ENCODE results near the gene MRGPRX2.

MRGPRX2 gene

DNA sequence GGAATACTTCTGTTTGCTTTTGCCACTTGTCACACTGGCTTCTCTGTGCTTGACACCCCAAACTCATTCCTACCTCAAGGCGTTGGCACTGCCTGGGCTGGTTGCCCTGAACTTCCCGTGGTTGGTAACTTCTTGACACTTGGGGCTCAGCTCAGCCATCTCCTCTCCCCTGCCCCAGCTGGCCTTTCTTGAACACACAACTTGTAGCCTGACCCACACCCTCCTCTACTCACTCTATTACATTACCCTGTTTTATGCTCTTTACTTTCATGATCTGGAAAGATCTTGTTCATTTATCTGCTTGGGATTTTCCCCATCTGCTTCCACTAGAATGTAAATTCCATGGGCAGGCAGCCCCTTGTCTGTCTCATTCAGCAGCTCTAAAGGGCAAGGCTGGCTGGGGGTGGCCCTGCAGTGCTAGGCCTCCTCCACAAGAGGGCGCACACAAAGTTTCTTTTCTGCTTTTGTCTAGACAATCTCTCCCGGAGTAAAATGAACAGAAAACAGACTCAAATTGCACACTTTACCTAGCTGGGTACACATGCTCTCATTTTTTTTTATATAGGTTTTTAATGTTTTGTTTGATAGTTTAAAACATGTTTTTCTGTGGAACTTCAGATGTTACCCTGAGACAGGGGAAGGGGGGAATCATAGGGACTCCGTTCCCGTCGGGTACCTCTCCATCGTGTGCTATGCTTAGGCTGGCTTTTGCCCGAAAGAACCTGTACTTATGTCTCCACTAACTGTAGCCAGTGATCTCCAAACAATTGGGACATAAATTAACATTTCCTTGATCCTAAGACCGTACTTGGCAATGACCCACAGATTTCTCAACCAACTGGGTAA, 16.4 kb upstream of the MRGPRX2 start:
- DNase-seq (ENCODE audit: low read depth in 1 of 2, low spot score in 1 of 2) = peak; percentile 42 to 43

- DNase-seq (ENCODE audit: low read depth in 1 of 2, low spot score in 1 of 2) = no peak
Measured at GRCh38 chr11:19075636-19076035, 15.1 kb upstream of the MRGPRX2 start.

GRCh38 chr11:19073454-19074415, 13.2 kb upstream of the MRGPRX2 start:
- no peak for DNase-seq (ENCODE audit: low read depth in 1 of 2, low spot score in 1 of 2)

- DNase-seq (ENCODE audit: low read depth in 1 of 2, low spot score in 1 of 2) = no peak
Measured at GRCh38 chr11:19072464-19072863, 11.9 kb upstream of the MRGPRX2 start.

GRCh38 chr11:19071255-19071654, 10.7 kb upstream of the MRGPRX2 start:
- peak; percentile 16 to 40 for DNase-seq (ENCODE audit: low read depth in 1 of 2, low spot score in 1 of 2)

- no peak for DNase-seq (ENCODE audit: low read depth in 1 of 2, low spot score in 1 of 2)
Measured at GRCh38 chr11:19059833-19060232, 684 bp downstream of the MRGPRX2 start.

- DNase-seq (ENCODE audit: low read depth in 1 of 2, low spot score in 1 of 2) = no peak
Measured at GRCh38 chr11:19055905-19056304, 4.6 kb downstream of the MRGPRX2 start.

DNA sequence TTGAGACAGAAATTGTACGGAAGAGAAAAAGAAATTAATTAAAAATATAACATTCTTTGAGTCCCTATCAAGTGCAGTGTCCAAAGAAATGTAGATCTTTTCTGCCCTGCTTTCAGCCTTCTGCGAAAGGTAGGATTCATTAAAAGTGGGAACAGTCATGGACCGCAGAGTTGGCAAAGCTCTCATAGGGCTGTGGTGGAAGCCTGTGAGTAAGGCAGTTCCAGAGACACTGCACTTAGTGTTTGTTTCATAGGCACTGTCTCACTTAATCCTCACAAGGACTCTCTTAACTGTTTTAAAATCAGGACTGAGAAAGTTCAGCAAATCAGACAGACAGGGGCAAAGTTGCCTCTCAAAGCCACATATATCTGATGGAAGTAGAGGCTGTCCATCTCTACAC, 5.5 kb downstream of the MRGPRX2 start:
- DNase-seq (ENCODE audit: low read depth in 1 of 2, low spot score in 1 of 2) = no peak

GRCh38 chr11:19053909-19054308, 6.6 kb downstream of the MRGPRX2 start:
- no peak for DNase-seq (ENCODE audit: low read depth in 1 of 2, low spot score in 1 of 2)

- no peak for DNase-seq (ENCODE audit: low read depth in 1 of 2, low spot score in 1 of 2)
Measured at GRCh38 chr11:19050281-19050680, 10.2 kb downstream of the MRGPRX2 start.

DNA sequence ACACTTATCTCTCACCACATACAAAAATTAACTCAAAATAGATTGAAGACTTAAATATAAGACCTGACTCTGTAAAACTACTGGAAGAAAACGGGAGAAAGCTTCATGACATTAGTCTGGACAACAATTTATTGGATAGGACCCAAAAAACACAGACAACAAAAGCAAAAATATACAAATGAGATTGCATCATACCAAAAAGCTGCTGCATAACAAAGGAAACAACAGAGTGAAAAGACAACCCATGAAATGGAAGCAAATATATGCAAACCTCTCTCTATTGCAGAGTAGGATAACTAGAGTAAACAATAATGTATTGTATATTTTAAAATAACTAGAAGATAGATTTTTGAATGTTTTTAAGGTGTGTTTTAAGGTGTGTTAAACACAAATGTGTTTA, 11.2 kb downstream of the MRGPRX2 start:
- DNase-seq (ENCODE audit: low read depth in 1 of 2, low spot score in 1 of 2) = no peak

DNA sequence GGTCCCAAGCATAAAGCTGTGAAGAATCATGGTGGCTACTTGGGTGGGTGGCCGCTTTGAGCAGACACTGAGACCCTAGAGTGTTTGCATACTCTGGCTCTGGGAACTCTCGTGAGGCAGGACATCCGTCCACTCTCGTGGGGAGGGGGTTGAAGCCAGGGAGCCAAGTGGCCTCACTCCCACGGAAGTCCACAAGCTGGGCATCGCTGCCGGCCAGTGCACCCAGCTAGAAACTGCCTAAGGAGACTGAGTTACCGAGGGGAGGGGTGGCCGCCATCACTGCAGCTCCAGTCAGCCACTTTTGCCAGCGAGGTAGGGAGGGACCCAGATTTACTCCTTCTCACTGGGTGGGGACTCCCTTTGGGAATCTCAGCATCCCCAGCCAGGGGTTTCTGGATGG, 20.5 kb downstream of the MRGPRX2 start:
- no peak for DNase-seq (ENCODE audit: low read depth in 1 of 2, low spot score in 1 of 2)

GRCh38 chr11:19039409-19039808, 21.1 kb downstream of the MRGPRX2 start:
- no peak for DNase-seq (ENCODE audit: low read depth in 1 of 2, low spot score in 1 of 2)

DNA sequence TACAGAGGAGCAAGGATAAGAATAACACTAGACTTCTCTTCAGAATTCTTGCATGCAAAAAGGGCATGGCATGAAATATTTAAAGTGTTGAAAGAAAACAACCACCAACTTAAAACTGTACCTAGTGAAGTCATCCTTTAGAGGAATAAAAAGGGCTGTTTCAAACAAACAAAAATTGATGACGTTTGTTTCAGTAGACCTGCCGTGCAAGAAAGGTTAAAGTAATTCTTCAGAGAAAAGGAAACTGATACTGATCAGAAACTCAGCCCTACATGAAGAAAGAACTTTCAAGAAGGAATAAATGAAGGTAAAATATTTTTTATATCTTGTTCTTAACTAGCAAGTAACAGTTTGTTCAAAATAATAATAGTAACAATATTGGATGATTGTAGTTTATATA, 27.5 kb downstream of the MRGPRX2 start:
- no peak for DNase-seq (ENCODE audit: low read depth in 1 of 2, low spot score in 1 of 2)

- no peak for DNase-seq (ENCODE audit: low read depth in 1 of 2, low spot score in 1 of 2)
Measured at GRCh38 chr11:19027829-19028595, 32.5 kb downstream of the MRGPRX2 start.

- no peak for DNase-seq (ENCODE audit: low read depth in 1 of 2, low spot score in 1 of 2)
Measured at GRCh38 chr11:19026862-19027261, 33.7 kb downstream of the MRGPRX2 start.

DNA sequence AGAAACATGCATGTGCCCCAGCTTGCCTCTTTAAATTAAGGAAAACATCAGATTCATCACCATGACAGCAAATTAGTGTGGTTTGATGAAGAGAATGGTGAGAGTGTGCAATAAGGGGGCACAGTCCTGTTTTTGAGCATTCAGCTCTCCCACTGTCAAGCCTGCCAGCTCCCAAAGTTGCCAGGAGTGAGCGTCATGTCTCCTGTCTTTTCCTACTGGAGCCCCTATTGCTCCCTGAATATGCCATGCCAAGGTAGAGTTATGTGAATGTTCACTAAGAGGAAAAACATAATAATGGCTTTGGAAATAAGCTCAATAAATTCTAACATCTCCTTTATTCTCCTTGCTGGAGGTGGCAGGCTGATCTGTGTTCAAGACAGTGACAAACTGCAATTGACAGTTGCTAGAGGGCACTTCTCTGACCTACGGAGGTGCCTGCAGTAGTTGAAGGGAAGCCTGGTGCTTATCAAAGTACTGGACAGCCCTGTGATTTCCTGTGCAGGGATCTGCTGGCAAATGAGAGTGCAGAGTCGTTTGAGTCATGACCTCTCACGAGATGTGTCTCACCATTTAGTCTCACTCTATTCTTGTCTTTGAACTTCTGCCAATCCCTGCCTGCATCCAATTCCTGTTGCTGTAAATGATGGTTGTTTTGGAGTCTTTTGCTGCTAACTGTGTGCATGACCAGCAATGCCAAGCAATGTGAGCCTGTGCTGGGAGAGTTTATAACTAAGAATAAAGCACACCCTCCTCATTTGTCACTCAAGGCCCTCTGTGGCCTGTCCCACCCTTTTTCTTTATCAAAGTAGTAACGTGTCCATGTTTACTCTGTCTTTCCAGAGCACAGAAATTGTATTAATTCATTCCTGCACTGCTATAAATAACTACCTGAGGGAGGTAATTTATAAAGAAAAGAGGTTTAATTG, 34.8 kb downstream of the MRGPRX2 start:
- DNase-seq (ENCODE audit: low read depth in 1 of 2, low spot score in 1 of 2) = no peak

DNA sequence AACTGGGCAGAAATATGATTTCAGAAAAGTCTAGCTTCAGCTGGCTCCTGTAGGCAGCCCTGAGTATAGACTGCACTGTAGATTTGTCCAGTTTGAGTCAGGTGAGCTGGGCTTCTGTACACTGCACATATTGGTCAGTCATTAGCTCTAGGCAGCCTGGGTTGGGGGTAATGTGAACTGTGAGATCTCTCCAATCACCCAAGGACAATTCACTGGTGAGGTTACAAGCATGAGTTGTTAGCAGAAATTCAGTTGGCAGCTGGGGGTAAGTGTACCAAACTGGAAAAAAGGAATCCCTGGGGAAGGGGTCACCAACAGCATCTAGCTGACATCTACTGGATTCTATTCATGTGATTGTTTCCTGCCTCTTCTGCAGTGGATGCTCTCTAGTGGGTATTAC, 39.7 kb downstream of the MRGPRX2 start:
- no peak for DNase-seq (ENCODE audit: low read depth in 1 of 2, low spot score in 1 of 2)

DNA sequence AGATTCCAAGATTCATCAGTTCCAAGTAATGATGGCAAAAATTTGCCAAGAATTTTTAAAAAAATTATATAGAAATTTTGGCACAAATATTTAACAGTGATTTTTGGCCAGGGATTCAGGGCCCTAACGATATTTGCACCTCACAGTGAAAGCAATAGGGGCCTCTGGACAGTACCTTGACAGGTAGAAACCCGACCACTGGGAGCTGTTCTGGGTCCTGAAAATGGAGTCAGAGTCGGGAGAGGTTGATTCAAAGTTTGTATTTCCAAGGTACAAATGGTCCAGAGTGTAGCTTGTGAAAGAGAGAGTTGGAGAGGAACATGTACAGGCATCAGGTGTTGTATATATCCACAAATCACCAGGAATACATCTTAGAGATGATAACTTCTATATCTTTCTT, 41.6 kb downstream of the MRGPRX2 start:
- no peak for DNase-seq (ENCODE audit: low read depth in 1 of 2, low spot score in 1 of 2)

GRCh38 chr11:19013181-19013857, 47.2 kb downstream of the MRGPRX2 start:
- no peak for DNase-seq (ENCODE audit: low read depth in 1 of 2, low spot score in 1 of 2)
